A549 treated with RU486 at 1 μM for 4 hours (cell line): ENCODE results near the gene MIGA2. TPM values are rescaled to one million over a fixed set of nuclear protein-coding genes. Genes with fewer than 3 reads are reported as not detected.

Experiments used
- total RNA-seq: library from RNA; stranded (reverse); fragments of 200-300 nt; extraction: Qiagen RNA extraction; gene quantifications from 5 replicates; pipeline ENCODE4 v1.2.3, GENCODE V29; 2022; ENCODE audit warnings: low read depth

Gene MIGA2, protein sequence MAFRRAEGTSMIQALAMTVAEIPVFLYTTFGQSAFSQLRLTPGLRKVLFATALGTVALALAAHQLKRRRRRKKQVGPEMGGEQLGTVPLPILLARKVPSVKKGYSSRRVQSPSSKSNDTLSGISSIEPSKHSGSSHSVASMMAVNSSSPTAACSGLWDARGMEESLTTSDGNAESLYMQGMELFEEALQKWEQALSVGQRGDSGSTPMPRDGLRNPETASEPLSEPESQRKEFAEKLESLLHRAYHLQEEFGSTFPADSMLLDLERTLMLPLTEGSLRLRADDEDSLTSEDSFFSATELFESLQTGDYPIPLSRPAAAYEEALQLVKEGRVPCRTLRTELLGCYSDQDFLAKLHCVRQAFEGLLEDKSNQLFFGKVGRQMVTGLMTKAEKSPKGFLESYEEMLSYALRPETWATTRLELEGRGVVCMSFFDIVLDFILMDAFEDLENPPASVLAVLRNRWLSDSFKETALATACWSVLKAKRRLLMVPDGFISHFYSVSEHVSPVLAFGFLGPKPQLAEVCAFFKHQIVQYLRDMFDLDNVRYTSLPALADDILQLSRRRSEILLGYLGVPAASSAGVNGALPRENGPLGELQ
- total RNA-seq: 9.0 to 14.1 TPM (median 11.8 TPM) in 5 replicates

DNA sequence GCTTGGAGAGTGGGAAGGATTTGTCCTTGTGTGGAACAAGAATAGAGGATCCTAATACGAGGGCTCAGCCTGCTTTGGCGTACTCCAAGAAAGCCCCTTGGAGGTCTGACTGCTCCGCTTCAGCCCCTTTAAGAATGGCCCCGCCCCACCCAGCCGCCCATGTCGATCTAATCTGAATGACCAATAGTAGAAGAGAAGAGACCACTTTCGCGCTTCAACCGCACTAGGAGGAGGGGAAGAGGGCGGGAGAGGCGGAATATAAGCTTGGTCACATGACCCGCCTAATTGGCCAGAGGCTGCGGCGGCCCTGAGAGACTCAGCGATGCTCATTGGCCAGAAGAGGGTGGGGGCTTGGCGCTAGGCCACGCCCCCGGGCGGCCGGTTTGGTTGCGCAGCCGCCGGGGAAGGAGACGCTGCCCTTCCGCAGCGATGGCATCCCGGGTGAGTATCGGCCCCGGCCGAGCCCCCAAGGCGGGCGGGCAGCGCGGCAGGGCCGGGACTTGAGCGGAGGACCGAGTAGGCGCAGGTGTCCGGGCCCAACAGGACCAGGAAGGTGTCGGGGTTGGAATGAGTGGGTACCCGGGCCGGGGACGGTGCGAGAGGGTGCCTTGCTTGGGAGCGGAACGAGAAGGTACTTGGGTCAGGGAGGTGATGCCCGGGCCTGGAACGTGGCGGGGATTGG, at the start of gene MIGA2:
MIGA2 (plus strand) TSS at position 386 of the 682 bp plus-strand sequence. CDS start 3,969 bp downstream, outside the sequence.

DNA sequence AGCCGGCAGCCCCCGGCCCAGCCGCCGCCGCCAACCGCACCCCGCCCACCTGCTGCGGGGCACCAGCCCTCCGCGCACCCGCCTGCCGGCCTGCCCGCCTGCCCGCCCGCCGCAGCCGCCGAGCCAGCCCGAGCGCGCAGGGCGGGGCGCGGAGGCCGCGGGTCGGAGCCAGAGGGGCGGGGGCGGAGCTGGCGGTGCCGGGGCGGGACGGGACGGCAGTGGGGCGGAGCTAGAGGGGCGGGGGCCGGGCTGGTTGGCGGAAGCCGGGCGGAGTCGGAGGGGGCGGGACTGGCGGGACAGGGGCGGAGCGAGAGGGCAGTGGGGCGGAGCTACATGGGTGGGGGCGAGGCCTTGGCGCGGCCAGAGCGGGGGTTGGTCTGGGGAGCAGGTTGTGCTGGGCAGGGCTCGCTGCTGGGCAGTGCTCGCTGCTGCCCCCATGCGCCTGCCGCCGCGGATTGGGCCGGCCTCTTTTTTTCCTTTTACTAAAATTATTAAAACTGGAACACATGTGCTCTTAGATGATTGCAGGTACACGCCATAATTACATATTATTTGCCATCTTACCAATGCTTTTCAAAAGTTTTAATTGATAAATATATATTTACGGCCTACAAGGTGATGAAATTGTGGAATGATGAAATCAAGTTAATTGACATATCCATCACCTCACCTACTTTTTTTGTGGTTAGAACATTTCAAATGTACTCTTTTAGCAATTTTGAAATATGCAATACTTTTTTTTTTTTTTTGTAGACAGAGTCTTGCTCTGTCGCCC, 8.0 kb upstream of the MIGA2 start, which contains the start of gene SH3GLB2:
SH3GLB2 (minus strand) TSS at position 140 of the 775 bp plus-strand sequence. CDS start 177 bp downstream, outside the sequence.

DNA sequence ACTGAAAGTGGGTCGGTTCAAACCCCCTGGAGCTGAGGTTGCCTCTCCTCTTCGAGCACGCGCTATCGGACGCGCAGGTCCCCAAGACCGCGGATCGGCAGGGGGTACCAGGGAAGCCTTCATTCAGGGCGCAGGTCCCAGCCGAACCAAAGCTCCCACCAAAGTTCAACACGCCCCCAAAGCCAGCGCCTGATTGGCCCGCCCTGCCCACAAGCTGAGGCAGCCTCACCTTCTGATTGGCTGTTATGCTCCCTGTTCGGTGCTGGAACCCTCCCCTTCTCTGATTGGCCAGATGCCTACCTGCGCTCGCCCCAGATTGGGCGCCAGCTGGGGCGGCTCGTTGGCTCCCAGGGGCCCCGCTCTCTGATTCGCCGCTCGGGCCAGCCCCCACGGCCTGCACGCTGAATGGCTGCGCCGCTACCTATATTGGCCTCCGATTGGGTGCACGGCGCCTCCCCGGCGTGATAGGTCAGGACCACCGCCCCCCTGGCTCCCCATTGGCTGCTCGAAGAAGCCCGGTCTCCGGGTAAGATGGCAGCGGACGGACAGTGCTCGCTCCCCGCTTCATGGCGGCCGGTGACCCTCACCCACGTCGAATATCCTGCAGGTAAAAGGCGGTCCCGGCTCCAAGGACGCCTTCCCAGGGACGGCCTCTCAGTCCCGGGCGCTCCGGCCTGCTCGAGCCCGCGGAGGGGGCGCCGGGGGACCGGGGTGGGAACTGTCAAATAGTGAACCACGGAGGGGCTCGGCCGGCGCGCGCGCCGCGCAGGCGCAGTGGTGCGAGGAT, 44.4 kb downstream of the MIGA2 start, which contains the start of gene DOLPP1:
DOLPP1 (plus strand) TSS at position 511 of the 787 bp plus-strand sequence; CDS start at position 532, 21 bp downstream.

DNA sequence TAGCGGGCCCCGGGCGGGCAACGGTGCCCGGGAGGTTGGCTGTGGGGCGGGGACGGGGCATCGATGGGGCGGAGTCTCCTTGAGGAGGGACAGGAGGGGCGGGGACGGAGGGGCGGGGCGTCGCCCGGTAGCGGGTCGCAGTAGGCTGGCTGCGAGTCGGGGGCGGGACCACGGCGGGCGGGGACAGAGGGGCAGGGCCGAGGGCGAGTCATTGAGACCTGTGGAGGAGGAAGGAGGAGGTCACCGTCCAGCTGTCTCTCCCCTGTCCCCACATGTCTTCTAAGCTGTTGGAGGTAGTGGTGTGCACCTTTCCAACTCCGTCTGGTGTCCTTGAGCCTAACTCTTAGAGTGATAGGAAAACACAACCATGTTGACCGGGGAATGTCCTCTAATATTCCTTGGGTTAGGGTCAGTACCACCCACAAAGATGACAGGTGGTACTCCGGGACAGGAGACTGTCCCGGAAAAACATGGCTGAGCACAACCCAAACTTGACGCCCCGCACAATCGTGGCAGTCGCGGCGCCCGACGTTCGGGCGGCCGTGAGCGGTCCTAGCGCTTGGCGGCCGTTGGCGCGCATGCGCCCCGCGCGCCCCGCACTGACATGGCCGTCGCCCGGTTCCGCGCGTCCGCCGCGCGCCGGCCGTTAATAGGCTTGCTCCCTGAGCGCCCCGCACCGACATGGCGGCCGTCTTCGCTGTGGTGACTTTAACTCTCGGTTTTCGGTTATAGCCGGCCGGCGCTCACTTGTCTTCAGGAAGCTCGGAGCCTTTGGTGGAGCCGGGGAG, 74.5 kb downstream of the MIGA2 start, which contains the start of the genes CRAT and PTPA:
CRAT (minus strand) TSS at position 54 of the 788 bp plus-strand sequence. CDS start 284 bp downstream, outside the sequence.
PTPA (plus strand) TSS at position 676 of the 788 bp plus-strand sequence. CDS start 186 bp downstream, outside the sequence.

Other genes starting within 250 kb of the MIGA2 start
- 18.0 to 21.8 TPM (median 20.2 TPM) in 5 replicates for gene TBC1D13, start 249.4 kb upstream of the MIGA2 start, total RNA-seq
- gene ENDOG, start 218.1 kb upstream of the MIGA2 start, total RNA-seq: 14.5 to 32.2 TPM (median 27.6 TPM) in 5 replicates
- gene SPOUT1, start 206.8 kb upstream of the MIGA2 start, total RNA-seq: 23.5 to 47.1 TPM (median 42.2 TPM) in 5 replicates
- 6.8 to 8.8 TPM (median 8.2 TPM) in 5 replicates for gene KYAT1, start 154.7 kb upstream of the MIGA2 start, total RNA-seq
- gene LRRC8A, start 154.5 kb upstream of the MIGA2 start, total RNA-seq: 34.3 to 48.3 TPM (median 44.8 TPM) in 5 replicates
- not detected in 5 replicates for gene PHYHD1, start 115.6 kb upstream of the MIGA2 start, total RNA-seq
- 27.4 to 35.9 TPM (median 35.3 TPM) in 5 replicates for gene DOLK, start 89.0 kb upstream of the MIGA2 start, total RNA-seq
- gene NUP188, start 88.9 kb upstream of the MIGA2 start, total RNA-seq: 36.0 to 42.3 TPM (median 38.6 TPM) in 5 replicates
- gene SH3GLB2, start 8.3 kb upstream of the MIGA2 start, total RNA-seq: 32.5 to 52.2 TPM (median 45.4 TPM) in 5 replicates
- gene DOLPP1, start 44.5 kb downstream of the MIGA2 start, total RNA-seq: 17.7 to 19.0 TPM (median 18.9 TPM) in 5 replicates
- 25.1 to 32.4 TPM (median 30.0 TPM) in 5 replicates for gene CRAT, start 74.2 kb downstream of the MIGA2 start, total RNA-seq
- gene PTPA, start 74.8 kb downstream of the MIGA2 start, total RNA-seq: 117 to 135 TPM (median 128 TPM) in 5 replicates
- 36.1 to 75.2 TPM (median 74.3 TPM) in 5 replicates for gene IER5L, start 141.6 kb downstream of the MIGA2 start, total RNA-seq